Stomach (tissue), 9 donors: Measurements from ENCODE around the gene RBKS. TPM values are rescaled to one million over a fixed set of nuclear protein-coding genes. Genes with fewer than 3 reads are reported as not detected.

ENCODE experiments used
- DNase-seq, 2 donors: peaks; one replicate each; pipeline versions ENCODE4 v3.0.0 to v3.0.0-alpha.2; 2013 to 2019
- H3K27ac ChIP-seq, 5 donors: fragments of 200-600 bp in 4 of 5; sonication (generic) in 4 of 5; one replicate each; pipeline ENCODE4 v1.5.1; 2013 to 2019; ENCODE audit warnings: mild to moderate bottlenecking in 1 of 5, moderate library complexity in 1 of 5
- H3K27me3 ChIP-seq, 3 donors: fragments of 200-600 bp; sonication (generic); one replicate each; pipeline ENCODE4 v1.5.1; 2017 to 2019; ENCODE audit warnings: mixed run types in 1 of 3
- H3K36me3 ChIP-seq, 4 donors: fragments of 200-600 bp; sonication (generic); 1 replicate in 3 of 4; 2 replicates in 1 of 4; pipeline ENCODE4 v1.5.1; 2016 to 2019
- H3K4me1 ChIP-seq, 4 donors: fragments of 200-600 bp; sonication (generic); one replicate each; pipeline ENCODE4 v1.5.1; 2016 to 2019
- H3K4me3 ChIP-seq, 4 donors: fragments of 200-600 bp; sonication (generic) in 3 of 4; one replicate each; pipeline ENCODE4 v1.5.1; 2016 to 2019; ENCODE audit warnings: mild to moderate bottlenecking in 1 of 4
- H3K9me3 ChIP-seq, 4 donors: fragments of 200-600 bp; sonication (generic); one replicate each; pipeline ENCODE4 v1.5.1; 2016 to 2019
- EP300 ChIP-seq: sonication (generic); formaldehyde crosslinking; IDR thresholded peaks from one replicate; pipeline ENCODE4 v1.6.1; 2017; ENCODE audit warnings: antibody characterized with exemption
- POLR2A ChIP-seq, 4 donors: fragments of 450-650 bp; IDR thresholded peaks; one replicate each; pipeline ENCODE4 v1.6.1; 2016; ENCODE audit warnings: antibody characterized with exemption in 4 of 4, control low read depth in 2 of 4, mild to moderate bottlenecking in 1 of 4, moderate library complexity in 1 of 4
- POLR2AphosphoS5 ChIP-seq, 3 donors: sonication (generic); formaldehyde crosslinking; IDR thresholded peaks; one replicate each; pipeline ENCODE4 v1.6.1; 2016; ENCODE audit warnings: antibody characterized with exemption in 3 of 3
- WGBS, 5 donors: extraction: QIAGEN DNeasy Blood & Tissue Kit in 3 of 5; methylation state at CpG; one replicate each; pipeline versions ENCODE4 v1.1.5 to v1.1.7; 2013 to 2018; 5-methylcytosine and 5-hydroxymethylcytosine counted together
- intact Hi-C: fragments of 100-400 bp; cut with DNase I; formaldehyde crosslinking; loops from one replicate; pipeline ENCODE4 v1.15.1; 2023; ENCODE audit warnings: low total_unique reads
- polyA plus RNA-seq, 3 donors: library from polyadenylated mRNA; stranded (reverse); fragments of 200-250 nt; gene quantifications; one replicate each; pipeline ENCODE4 v1.2.3, GENCODE V29; 2013
- total RNA-seq, 5 donors: library from RNA; depleted of rRNA; stranded (reverse); fragments of >200 nt; gene quantifications; one replicate each; pipeline versions ENCODE4 v1.1.0 to v1.2.3, GENCODE V29; 2014 to 2016
- TF ChIP-seq, protein P1 (sequence below), 7 experiments: fragments of 450-650 bp in 4 of 7; fragments of 200-600 bp in 3 of 7; sonication (generic) in 3 of 7; IDR thresholded peaks; one replicate each; pipeline ENCODE4 v1.5.1; 2016 to 2019; ENCODE audit warnings: antibody characterized with exemption in 7 of 7, control low read depth in 2 of 7, mild to moderate bottlenecking in 1 of 7
- donor health status: healthy with polysubstance abuse.
- donor health status: Bipolar disorder and iron deficiency.
- donor health status: healthy.

The RBKS gene
- total and polyA plus RNA-seq, 8 donors, result 0.76 to 2.9 (median 1.9) TPM; not detected in 3

DNA sequence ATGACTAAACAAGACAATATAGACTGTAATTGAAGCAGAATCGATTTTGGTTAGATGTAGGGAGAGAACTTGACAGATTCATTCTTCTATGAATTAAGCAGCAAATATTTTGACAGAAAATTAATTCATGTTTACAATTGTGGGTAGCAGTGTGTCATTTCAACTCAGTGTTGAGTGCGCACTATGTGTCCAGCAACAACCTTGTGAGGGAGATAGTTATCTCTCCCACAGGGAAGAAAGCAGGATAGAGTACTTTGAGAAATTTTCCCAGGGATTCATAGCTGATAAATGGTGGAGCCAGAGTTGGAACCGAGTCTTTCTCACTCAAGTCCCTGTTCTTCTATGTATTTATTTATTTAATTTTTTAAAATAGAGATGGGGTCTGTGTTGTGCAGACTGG, 113.5 kb downstream of the RBKS start:
- no peak for DNase-seq
- Histone ChIP-seq H3K9me3 (no peaks in the 10 kb centered on the region), H3K4me1 (peaks cover 17 to 76% (median 51%) of the 10 kb centered on the region in 4 donors), H3K36me3 (peaks cover 0 to 58% (median 32%) of the 10 kb centered on the region in 4 donors), H3K27me3 (no peaks in the 10 kb centered on the region), H3K4me3 (no peak overlapping the region), H3K27ac (peak overlapping the region in 2 of 5 donors; percentile 31 to 81)
- TF ChIP-seq POLR2A (IDR thresholded peaks at IDR 0.05), result no peak
- no peak for TF ChIP-seq EP300
- TF ChIP-seq, protein P1, sequence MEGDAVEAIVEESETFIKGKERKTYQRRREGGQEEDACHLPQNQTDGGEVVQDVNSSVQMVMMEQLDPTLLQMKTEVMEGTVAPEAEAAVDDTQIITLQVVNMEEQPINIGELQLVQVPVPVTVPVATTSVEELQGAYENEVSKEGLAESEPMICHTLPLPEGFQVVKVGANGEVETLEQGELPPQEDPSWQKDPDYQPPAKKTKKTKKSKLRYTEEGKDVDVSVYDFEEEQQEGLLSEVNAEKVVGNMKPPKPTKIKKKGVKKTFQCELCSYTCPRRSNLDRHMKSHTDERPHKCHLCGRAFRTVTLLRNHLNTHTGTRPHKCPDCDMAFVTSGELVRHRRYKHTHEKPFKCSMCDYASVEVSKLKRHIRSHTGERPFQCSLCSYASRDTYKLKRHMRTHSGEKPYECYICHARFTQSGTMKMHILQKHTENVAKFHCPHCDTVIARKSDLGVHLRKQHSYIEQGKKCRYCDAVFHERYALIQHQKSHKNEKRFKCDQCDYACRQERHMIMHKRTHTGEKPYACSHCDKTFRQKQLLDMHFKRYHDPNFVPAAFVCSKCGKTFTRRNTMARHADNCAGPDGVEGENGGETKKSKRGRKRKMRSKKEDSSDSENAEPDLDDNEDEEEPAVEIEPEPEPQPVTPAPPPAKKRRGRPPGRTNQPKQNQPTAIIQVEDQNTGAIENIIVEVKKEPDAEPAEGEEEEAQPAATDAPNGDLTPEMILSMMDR (IDR thresholded peaks at IDR 0.05), result no peak
- TF ChIP-seq POLR2AphosphoS5 (IDR thresholded peaks at IDR 0.05), result no peak
- 82 to 96% (median 88%) methylated on average over 3 of the region's 3 CpGs for WGBS, 5 donors
- intact Hi-C loops, result no loop called here

DNA sequence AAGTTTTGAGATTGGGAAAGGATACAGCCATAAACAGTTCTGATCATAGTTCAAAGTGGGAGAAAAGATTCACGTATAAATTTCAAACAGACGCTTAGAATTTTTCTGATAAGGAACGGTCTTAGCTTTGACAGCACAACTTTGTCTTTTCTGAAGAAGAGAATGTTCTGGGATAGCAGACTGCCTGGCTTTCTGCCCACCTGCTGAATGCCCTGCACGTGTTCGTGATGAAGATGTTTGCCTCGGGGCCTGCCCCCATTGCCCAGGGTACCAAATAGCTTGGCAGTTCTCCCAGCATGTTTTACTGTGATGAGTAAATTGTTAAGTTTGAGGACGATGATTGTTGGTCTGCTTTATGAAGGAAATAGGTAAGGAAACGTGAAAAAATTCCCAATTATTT, 114.1 kb downstream of the RBKS start:
- DNase-seq, result no peak
- Histone ChIP-seq H3K4me3 (no peak overlapping the region), H3K9me3 (no peaks in the 10 kb centered on the region), H3K4me1 (peaks cover 17 to 77% (median 52%) of the 10 kb centered on the region in 4 donors), H3K27me3 (no peaks in the 10 kb centered on the region), H3K36me3 (peaks cover 0 to 58% (median 32%) of the 10 kb centered on the region in 4 donors), H3K27ac (peak overlapping the region in 2 of 5 donors; percentile 31 to 81)
- intact Hi-C loops, result no loop called here
- TF ChIP-seq EP300, result no peak
- no peak for TF ChIP-seq POLR2A (IDR thresholded peaks at IDR 0.05)
- TF ChIP-seq, protein P1 (IDR thresholded peaks at IDR 0.05), result no peak
- no peak for TF ChIP-seq POLR2AphosphoS5 (IDR thresholded peaks at IDR 0.05)
- 45 to 56% (median 47%) methylated on average over 8 of the region's 8 CpGs for WGBS, 5 donors

DNA sequence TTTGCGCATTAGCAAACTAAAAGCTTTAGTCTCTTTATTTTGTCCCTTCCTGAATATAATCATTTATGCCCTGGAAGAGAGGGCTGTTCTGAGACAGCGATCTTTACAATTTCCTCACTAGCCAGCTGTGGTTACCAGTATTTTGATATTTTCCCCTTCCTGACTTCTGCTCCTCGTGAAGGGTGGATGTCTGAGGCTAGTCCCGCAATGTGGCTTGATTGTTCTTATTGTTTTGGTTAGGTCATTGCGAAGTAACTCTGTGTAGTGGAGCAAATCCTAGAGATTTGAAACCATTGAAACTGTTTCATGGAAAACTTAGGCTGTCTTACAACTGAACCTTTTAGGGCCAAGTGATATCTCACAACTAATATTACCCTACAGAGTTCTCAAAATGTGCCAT, 116.2 kb downstream of the RBKS start:
- TF ChIP-seq, protein P1 (IDR thresholded peaks at IDR 0.05), result no peak
- TF ChIP-seq POLR2A (IDR thresholded peaks at IDR 0.05), result no peak
- WGBS, 5 donors, result 68 to 85% (median 76%) methylated on average over 5 of the region's 5 CpGs
- peak overlapping the region in 2 of 4 donors; percentile 79 to 88 for H3K4me3 ChIP-seq
- peaks cover 0 to 42% (median 19%) of the 10 kb centered on the region in 4 donors for H3K36me3 ChIP-seq
- H3K27ac ChIP-seq, result peak overlapping the region in 3 of 5 donors; percentile 4 to 96 (median 18)
- no peaks in the 10 kb centered on the region for H3K27me3 ChIP-seq
- peaks cover 17 to 72% (median 50%) of the 10 kb centered on the region in 4 donors for H3K4me1 ChIP-seq
- no peak for DNase-seq
- H3K9me3 ChIP-seq, result no peaks in the 10 kb centered on the region
- intact Hi-C loops, result no loop called here

DNA sequence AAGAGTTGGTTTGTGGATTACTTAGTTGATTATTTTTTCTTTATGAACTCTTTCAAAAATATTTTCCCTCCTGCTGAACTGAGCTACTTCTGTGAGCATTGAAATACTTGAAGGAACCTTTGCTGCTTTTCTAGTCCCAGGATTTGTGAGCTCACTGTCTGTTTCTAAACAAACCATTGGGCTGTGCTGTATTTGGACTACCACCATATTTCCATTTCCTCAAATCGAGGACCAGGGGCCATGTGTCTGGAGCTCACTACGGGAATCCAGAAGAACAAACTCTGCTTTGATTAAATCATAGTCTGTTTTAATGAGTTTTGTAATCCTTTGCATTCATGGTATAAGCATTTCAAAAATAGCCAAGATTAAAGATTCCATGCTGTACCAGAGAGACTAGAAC, 117.4 kb downstream of the RBKS start:
- no peaks in the 10 kb centered on the region for H3K9me3 ChIP-seq
- peaks cover 17 to 65% (median 45%) of the 10 kb centered on the region in 4 donors for H3K4me1 ChIP-seq
- peaks cover 0 to 34% (median 11%) of the 10 kb centered on the region in 4 donors for H3K36me3 ChIP-seq
- peak overlapping the region in 4 of 5 donors; percentile 95 to 98 (median 96) for H3K27ac ChIP-seq
- TF ChIP-seq POLR2AphosphoS5 (IDR thresholded peaks at IDR 0.05), result no peak
- no peak for TF ChIP-seq POLR2A (IDR thresholded peaks at IDR 0.05)
- no peak for TF ChIP-seq EP300
- intact Hi-C loops, result no loop called here
- no peaks in the 10 kb centered on the region for H3K27me3 ChIP-seq
- peak overlapping the region in 3 of 4 donors; percentile 79 to 90 (median 88) for H3K4me3 ChIP-seq
- WGBS, 5 donors, result 4 to 26% (median 11%) methylated on average over 2 of the region's 2 CpGs
- no peak for DNase-seq
